ENCODE measurements around the gene KSR1.

- no peak for TF ChIP-seq CTCF (IDR thresholded peaks at IDR 0.05)
- TF ChIP-seq POLR2AphosphoS5 (IDR thresholded peaks at IDR 0.05): no peak
- TF ChIP-seq EP300 (IDR thresholded peaks at IDR 0.05): no peak
Measured at GRCh38 chr17:27575096-27575911, 119.1 kb downstream of the KSR1 start.
